Breast epithelium (tissue), 3 donors: Measurements from ENCODE around the gene ERN2.

Experiments used
- CTCF ChIP-seq, 3 donors: fragments of 450-650 bp; IDR thresholded peaks; one replicate each; pipeline ENCODE4 v1.5.1; 2016 to 2017; ENCODE audit warnings: antibody characterized with exemption in 3 of 3, mild to moderate bottlenecking in 3 of 3, moderate library complexity in 3 of 3
- POLR2A ChIP-seq: fragments of 450-650 bp; IDR thresholded peaks from one replicate; pipeline ENCODE4 v1.6.1; 2016; ENCODE audit warnings: antibody characterized with exemption, mild to moderate bottlenecking, moderate library complexity
- POLR2AphosphoS5 ChIP-seq, 3 donors: sonication (generic); formaldehyde crosslinking; IDR thresholded peaks; one replicate each; pipeline ENCODE4 v1.6.1; 2017; ENCODE audit warnings: antibody characterized with exemption in 3 of 3

GRCh38 chr16:23700509-23700908 is 12.5 kb downstream of the ERN2 start:
- TF ChIP-seq CTCF (IDR thresholded peaks at IDR 0.05) = no peak
- TF ChIP-seq POLR2A = no peak
- TF ChIP-seq POLR2AphosphoS5 (IDR thresholded peaks at IDR 0.05) = no peak
